Activated naive CD4-positive, alpha-beta T cell (primary cell): ENCODE results near the gene XPR1.
"Not testable (repeated sequence)": the region's sequence is repeated elsewhere in the genome, so short reads cannot be mapped to it uniquely, and the experiment has no call there.

ENCODE experiments used
- DNase-seq, 4 experiments: peaks; one replicate each; lab custom pipeline; 2025; lab: John Stamatoyannopoulos, UW

The XPR1 gene

DNA sequence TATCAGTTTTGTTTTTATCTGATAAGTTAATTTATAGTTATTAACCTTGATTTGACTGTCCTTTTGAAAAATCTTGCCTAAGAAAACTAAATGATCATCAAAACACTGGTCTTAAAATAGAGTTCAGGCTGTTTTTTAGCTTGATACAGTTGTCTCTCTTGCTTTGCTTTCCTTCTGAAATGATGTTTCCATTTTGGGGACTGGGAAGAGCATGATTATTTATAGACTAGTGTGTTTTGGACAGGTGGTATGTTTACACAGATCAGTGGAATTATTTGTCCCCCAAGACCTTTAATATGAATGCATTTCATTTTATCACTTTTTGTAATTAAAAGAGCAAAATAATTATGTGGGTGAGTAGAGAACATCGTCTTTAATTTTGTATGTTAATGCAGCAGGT is 90.8 kb downstream of the XPR1 start:
- DNase-seq: no peak

DNA sequence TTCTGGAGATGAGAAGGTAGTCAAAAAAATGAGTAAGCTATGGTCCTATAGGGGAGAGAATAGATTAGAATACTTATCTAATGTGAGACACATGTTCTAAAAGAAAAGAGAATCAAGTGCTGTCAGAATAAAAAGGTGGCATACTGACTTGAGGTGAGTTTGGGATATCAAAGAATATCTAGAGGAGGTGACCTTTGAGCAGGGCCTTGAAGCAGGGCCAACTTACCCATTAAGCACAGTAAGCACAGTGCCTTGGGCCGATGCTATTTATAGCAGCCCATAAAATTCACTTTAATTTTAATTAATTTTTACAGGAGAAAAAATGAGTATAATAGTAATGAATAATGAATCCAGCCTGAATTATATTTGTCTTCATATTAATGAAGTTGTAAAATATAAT is 92.2 kb downstream of the XPR1 start:
- DNase-seq: no peak

DNA sequence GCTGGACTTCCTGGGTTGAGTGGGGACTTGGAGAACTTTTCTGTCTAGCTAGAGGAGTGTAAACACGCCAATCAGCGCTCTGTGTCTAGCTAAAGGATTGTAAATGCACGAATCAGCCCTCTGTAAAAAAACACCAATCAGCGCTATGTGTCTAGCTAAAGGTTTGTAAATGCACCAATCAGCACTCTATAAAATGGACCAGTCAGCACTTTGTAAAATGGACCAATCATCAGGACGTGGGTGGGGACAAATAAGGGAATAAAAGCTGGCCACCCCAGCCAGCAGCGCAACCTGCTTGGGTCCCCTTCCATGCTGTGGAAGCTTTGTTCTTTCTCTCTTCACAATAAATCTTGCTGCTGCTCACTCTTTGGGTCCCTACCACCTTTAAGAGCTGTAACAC is 94.2 kb downstream of the XPR1 start:
- DNase-seq: not testable (repeated sequence)

DNA sequence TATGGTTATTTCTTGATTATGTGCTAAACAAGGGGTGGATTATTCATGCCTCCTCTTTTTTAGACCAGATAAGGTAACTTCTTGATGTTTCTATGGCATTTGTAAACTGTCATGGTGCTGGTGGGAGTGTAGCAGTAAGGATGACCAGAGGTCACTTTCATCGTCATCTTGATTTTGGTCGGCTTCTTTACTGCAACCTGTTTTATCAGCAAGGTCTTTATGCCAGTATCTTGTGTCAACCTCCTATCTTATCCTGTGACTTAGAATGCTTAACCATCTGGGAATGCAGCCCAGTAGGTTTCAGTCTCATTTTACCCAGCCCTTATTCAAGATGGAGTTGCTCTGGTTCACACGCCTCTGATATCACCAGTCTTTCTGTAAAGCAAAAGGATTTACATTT is 95.9 kb downstream of the XPR1 start:
- DNase-seq: not testable (repeated sequence)

DNA sequence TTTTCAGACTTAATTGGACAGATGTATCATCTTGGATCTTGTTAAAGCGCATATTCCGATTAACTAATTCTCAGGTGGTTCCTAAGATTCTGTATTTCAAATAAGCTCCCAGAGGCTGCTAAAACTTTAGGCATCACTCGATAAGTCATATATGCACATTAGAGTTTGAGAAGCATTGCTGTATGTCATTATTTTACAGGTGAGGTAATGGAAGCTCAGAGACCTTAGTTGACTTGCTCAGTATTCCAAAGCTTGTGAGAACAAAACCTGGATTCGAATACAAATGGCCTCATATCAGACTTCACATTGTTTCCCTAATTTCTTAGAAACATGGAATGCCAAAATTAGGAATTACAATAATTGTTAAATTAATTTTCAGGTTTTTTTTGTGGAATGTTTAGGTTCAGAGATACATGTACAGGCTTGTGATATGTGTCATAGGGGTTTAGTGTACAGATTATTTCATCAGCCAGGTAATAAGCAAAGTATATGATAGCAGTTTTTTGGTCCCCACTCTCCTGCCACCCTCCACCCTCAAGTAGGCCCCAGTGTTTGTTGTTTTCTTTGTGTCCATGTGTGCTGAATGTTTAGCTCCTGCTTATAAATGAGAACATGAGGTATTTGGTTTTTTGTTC is 96.8 kb downstream of the XPR1 start:
- no peak for DNase-seq

DNA sequence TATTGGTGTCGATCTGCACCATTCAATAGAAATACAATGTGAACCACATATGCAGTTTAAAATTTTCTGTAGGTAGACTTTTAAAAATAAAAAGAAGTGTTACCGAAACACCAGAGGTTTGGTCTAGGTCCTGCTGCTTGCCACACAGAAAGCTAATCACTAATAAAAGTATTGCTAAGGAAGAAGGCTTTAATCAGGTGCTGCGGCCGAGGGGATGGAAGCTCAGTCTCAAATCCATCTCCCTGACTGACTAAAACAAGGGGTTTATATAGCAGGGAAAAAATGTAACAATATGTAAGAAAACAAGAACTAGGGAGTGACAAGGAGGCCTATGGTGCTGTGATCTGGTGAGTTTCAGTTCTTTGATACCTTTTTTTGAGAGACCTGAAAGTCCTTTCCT is 99.3 kb downstream of the XPR1 start:
- no peak for DNase-seq

DNA sequence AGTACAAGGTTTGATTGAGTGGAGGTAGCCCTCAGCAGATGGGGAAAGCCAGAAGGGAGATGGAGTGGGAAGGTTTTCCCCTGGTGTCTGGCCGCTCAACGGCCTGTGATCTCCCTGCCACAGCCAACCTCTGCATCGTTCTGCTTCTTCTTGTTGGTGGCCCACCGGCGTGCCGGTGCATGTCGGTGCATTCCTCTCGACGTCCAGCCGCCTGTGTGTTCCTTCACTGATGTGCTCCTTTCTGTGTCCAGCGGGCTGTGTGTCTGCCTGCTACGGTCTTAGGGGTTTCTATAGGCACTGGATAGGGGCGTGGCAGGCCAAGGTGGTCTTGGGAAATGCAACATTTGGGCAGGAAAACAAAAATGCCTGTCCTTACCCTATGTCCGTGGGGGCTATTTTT is 101.0 kb downstream of the XPR1 start:
- no peak for DNase-seq

DNA sequence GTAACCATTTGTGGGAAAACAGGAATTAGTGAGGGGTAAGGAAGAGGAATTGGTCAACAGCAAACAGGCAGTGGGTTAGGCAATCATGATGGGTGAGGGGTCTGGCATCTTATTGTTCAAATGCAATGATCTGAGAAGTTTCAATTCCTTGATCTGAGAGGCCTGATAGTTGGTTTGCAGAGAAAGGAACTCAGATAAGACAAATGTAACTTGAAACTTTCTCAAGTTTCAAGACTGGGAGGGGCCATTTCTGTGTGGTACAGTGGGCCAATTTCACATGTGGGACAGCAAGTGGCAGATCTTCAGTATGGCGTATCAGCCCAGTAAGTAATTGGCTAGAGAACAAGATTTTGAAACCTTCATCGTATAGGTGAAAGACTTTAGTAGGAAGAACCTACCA is 102.5 kb downstream of the XPR1 start:
- DNase-seq: no peak

DNA sequence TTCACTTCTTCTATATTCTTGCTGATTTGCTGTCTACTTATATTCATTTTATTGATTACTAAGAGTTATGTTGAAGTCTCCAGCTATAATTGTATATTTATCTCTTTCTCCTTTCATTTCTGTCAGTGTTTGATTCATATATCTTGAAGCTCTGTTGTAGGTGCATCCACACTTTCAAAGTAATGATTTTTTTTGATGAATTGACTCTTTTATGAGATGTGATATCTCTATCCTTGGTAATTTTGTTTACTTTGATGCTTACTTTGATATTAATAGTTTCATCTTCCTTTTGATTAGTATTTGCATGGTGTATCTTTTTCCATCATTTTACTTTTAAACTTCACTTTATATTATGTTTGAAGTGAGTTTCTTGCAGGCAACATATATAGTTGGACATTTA is 110.8 kb downstream of the XPR1 start:
- no peak for DNase-seq

DNA sequence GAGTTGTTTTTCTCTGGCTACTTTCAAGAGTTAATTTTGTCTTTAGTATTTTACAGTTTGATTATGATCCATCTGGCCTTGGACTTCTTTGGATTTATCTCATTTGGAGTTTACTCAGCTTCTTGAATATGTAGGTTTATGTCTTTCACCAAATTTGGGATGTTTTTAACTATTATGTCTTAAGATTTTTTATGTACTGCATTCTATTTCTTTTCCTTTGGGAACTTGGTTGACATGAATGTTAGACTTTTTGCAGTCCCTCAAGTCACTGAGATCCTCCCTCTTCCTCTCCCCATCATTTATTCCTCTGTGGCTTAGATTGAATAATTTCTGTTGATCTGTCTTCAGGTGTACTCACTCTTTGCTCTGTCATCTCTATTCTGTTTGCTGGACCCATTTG is 112.0 kb downstream of the XPR1 start:
- DNase-seq: no peak

DNA sequence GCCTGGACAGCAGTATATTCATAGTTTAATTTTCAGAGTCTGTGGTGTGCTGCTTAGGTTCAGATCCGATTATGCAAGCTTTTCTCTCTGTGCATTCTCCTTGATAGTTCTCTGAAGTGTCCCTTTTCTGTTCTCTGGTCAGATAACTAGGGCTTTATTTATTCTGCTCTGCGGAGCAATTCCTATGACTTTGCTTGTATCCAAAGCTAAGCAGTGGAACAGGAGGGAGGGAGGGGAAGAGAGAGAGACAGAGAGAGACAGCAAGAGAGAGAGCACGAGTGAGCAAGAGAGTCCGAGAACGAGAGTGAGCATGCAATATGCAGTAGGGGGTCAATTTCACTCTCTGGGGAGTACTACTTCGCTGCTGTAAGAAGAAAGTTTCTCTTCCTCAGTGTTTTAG is 113.3 kb downstream of the XPR1 start:
- no peak for DNase-seq

DNA sequence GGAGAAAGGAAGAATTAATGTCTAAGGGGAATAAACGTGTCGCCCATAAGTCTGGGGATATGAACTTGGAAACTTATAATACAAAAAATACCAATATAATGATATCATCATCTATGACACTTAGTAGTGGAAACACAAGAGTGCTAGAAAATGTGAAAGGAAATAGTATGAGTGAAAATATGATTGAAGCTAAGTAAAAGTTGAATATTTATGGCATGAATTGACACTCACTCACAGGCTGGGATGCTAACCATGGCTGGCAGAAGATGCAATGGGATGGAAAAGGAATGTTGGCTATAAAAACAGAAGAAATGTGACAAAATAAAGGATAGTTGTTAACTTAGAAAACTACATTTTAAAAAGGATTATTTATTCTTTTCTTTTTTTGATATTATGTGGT is 120.1 kb downstream of the XPR1 start:
- DNase-seq: no peak

DNA sequence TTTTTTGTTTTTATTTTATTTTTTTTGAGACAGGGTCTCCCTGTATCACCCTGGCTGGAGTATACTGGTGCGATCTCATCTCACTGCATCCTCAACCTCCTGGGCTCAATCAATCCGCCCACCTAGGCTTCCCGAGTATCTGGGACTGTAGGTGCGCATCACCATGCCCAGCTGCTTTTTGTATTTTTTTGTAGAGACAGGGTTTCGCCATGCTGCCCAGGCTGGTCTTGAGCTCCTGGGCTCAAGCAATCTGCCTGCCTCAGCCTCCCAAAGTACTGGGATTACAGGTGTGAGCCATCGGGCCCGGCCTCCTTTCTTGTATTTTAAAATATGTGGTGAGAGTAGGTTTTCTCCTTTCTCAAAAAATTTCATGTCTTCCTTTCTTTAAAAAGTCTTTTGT is 122.6 kb downstream of the XPR1 start:
- no peak for DNase-seq

DNA sequence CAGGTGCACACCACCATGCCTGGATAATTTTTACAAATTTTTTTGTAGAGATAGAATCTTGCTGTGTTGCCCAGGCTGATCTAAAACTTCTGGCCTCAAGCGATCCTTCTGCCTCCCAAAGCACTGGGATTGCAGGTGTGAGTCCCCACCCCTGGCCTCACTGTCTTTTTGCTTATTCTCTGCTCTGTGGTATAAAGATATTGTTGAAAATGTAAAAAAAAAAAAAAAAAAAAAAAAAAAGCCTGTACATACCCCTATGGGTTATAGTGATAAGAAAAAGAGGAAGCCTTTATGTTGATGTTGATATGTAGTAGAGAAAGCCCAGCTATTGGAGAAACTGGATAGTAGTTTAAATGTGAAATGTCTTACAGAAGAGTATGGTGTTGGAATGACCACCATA is 125.8 kb downstream of the XPR1 start:
- no peak for DNase-seq

DNA sequence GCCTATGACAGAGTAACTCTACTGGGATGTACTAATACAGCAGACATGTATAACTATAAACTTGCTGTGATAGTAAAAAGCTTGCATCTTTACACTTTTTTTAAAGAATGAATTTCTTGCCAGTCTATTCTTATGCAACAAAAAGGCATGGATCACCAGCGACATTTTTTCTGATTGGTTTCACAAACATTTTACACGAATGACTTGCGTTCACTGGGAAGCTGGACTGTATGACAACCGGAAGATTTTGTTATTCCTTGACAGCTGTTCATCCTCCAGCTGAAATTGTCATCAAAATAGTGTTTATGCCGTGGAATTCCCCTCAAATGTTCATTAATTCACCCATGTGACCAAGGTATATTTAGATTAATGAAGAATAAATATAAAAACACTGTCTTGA is 131.0 kb downstream of the XPR1 start:
- DNase-seq: no peak

DNA sequence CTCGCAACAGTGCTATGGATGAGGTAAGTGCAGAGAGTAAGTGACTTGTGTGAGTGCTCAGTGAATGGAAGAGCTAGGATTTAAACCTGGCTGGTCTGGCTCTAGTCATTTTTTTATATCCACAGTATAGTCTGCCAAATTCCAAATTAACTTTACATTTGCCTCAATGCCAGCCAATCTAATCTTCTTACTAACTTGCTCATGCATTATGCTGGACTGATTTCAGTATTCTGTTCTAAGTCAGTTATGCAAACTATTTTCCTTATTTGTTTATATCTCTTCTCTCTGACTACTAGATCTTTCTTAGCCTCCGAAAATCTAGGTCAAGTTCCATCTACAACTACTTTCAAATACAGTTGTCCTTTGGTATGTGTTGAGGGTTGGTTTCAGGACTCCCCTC is 133.3 kb downstream of the XPR1 start:
- DNase-seq: no peak

DNA sequence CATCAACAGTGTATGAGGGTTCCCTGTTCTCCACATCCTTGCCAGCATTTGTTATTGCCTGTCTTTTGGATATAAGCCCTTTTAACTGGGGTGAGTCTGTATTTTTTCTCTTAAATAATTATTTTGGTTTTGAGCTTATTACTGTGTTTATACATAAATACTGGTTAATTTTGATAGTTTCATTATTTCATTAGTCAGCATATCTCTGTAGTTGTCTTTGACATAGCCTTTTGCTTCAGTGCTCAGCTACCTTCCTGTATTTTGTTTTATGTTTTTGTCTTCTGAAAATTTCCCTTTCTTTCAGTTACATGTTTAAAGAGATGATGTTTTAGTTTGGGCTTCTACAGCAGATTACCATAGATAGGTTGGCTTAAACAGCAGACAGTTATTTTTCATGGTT is 138.1 kb downstream of the XPR1 start:
- no peak for DNase-seq

DNA sequence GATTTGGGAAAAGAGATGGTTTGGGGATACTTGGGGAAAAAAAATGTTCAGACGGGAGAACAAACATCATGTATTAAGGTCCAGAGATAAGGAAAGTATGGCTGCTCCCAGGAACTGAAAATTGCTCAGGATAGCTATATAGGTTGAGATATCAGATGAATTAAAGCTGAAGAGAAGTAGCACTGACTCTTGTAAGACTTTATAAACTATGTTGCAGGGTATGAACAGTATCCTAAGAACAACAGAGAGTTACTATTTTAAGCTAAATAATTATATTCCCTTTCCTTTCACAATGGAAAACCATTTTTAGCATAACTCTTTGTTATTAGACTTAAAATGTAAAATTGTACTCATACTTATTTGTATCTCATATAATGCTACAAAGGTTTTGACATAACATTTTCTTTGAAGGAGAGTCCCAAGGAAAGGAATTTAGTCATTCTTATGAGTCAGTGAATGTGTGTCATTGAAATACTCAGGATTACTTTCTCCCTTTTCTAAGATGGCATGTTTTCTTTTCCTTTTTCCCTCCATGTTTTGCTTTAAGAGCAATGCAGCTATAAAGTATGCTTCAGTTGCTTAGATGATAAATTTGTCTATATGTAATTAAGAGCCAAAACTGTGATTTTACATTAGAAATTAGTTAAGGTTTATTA is 141.5 kb downstream of the XPR1 start:
- no peak for DNase-seq

DNA sequence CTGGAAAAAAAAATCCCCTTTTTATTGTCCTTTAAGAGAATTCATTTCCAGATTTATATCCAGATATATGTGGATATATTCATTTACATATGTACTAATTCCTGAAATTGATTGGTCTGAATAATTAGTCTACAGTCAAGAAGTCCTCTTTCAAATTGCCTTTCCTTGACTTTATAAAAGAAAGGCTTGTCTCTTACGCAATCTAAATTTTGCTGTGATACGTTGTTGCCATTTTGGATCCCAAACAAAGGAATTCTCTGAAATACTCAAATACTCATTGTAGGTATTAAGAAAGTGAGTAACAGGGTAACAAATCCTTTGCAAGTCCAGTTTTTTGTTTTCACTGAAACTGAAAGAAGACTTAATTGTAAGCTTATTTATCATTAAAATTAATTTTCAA is 144.0 kb downstream of the XPR1 start:
- no peak for DNase-seq

DNA sequence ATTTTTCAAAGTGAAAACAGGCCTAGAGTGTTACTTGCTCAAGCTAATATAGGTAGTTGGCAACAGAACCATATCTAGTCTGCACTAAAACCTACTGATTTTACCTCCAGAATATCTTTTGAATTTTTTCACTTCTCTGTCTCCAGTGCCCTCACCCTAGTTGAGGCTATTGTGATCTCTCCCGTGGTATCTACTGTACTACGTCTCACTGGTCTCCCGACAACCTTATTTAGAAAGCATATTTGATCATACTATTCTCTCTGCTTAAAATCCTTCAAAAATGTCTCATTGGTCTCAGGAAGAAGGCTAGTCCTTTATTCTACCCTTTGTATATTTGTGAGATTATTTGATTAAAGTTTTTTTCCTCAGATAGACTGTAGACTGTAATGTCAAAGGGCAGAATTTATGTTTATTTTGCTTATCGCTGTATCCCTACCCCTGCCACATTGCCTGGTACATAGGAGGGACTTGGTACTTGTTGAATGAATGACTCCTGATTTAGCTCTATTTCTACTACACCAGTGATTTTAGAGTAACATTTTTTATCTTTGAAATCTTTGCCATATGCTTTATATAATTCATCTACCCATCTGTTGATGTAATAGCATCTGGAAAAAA is 145.4 kb downstream of the XPR1 start:
- no peak for DNase-seq

DNA sequence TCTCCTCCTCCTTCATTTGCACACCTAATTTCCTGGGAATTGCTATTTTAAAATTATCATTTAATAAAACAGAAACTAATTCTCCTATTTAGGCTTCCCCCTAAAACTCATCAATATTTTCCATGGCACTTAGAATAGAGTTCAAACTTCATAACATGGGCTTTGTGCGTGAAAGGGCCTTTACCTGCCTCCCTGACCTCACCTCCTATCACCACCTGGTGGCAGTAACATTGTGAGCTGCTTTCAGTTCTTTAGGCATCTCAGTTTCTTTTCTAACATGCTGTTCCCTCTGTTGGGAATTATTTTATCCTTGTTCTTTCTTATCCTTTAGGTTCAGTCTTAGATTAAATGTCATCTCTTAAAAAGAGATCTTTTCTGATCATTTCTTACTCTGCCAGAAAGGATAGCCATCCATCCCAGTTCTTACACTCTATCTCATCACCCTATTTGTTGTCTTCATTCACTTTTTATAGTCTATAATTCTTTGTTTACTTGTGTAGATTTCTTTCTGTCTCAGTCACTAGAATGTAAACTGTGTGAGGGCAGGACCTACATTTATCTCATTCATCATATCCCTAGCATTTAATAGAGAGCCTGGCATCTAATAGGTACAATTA is 147.1 kb downstream of the XPR1 start:
- DNase-seq: no peak

DNA sequence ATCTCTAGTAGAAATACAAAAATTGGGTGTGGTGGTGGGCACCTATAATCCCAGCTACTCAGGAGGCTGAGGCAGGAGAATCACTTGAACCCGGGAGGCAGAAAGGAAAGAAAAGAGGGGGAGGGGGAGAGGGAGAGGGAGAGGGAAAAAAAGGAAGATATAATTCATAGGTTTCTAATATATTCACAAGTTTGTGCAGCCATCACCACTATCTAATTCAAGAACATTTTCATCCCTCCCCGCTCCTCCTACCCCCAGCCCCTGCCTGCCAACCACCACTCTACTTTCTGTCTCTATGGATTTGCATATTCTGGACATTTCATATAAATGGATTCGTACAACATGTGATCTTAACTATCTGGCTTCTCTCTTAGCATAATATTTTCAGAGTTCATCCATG is 147.8 kb downstream of the XPR1 start:
- no peak for DNase-seq

DNA sequence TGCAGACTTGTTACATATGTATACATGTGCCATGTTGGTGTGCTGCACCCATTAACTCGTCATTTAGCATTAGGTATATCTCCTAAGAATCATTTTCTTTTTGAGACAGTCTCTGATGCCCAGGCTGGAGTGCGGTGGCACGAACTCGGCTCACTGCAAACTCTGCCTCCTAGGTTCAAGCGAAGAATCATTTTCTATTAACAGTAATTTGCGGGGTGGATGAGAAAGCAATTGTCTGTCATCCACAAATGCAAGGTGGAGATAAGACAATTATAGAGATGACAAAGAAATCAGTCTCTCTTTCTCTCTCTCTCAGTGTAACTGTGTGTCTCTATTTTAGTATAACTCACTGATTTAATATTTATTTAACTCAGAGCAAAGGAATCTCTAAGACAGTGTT is 149.9 kb downstream of the XPR1 start:
- no peak for DNase-seq
